ENCODE measurements around the gene ACSF2.

The ACSF2 gene

DNA sequence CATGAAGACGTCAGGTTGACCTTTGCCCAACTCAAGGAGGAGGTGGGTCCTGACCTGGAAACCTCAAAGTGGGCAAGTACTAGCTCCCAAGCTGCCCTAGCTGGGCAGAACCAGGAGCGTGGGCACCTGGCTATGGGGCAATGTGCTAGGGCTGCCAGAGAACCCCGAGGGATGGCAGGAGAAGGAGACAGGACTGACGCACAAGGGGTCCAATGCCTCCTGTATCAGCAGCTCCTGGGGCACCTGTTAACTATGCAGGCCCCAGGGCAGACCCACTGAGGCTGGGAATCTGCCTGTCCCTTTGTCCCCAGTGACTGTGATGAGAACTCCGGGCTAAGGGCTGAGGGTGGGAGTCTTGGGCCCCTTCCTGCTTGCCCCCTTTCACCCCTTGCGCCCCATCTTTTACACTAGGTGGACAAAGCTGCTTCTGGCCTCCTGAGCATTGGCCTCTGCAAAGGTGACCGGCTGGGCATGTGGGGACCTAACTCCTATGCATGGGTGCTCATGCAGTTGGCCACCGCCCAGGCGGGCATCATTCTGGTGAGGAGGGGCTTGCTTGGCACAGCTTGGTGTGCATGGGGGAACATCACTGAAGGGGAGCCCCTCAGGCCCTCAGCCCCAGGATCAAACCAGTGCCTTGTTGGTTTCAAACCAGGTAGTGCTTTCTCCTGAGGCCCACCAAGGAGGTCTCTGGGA, 35.0 kb downstream of the ACSF2 start:
- H3K4me3 ChIP-seq (ENCODE audit: low read length): no peak overlapping the region
- TF ChIP-seq, protein P1, sequence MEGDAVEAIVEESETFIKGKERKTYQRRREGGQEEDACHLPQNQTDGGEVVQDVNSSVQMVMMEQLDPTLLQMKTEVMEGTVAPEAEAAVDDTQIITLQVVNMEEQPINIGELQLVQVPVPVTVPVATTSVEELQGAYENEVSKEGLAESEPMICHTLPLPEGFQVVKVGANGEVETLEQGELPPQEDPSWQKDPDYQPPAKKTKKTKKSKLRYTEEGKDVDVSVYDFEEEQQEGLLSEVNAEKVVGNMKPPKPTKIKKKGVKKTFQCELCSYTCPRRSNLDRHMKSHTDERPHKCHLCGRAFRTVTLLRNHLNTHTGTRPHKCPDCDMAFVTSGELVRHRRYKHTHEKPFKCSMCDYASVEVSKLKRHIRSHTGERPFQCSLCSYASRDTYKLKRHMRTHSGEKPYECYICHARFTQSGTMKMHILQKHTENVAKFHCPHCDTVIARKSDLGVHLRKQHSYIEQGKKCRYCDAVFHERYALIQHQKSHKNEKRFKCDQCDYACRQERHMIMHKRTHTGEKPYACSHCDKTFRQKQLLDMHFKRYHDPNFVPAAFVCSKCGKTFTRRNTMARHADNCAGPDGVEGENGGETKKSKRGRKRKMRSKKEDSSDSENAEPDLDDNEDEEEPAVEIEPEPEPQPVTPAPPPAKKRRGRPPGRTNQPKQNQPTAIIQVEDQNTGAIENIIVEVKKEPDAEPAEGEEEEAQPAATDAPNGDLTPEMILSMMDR (conservative IDR thresholded peaks at IDR 0.05; ENCODE audit: low read depth, low read length): no peak
- DNase-seq (ENCODE audit: low read depth): no peak

DNA sequence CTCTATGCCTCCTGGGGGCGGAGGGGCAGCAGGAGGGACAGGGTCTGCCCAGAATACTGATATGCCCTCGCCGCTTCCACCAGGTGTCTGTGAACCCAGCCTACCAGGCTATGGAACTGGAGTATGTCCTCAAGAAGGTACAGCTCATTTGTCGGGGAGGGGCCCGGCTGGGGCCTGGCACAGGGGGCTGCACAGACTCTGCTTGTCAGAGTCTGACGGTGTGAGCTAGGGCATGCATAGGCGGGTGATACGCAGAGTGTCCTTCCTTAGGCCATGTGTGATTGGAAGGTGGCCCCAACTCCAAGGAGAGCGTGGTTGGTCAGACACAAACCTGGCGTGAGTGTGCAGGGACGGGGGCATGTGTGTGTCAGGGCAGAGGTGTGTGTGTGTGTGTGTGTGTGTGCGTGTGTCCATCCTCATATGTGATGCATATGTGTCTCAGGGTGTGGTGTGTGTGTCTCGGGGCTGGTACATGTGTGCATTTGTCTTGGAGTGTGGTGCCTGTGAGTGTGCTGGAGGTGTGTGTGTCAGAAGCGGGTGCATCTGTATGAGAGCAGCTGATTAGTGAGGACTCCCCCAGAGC, 35.6 kb downstream of the ACSF2 start:
- no peak for DNase-seq (ENCODE audit: low read depth)
- no peak overlapping the region for H3K4me3 ChIP-seq (ENCODE audit: low read length)
- TF ChIP-seq, protein P1 (conservative IDR thresholded peaks at IDR 0.05; ENCODE audit: low read depth, low read length): no peak

GRCh38 chr17:50462446-50462845, 36.4 kb downstream of the ACSF2 start:
- H3K4me3 ChIP-seq (ENCODE audit: low read length): no peak overlapping the region
- DNase-seq (ENCODE audit: low read depth): no peak
- TF ChIP-seq, protein P1 (conservative IDR thresholded peaks at IDR 0.05; ENCODE audit: low read depth, low read length): no peak

DNA sequence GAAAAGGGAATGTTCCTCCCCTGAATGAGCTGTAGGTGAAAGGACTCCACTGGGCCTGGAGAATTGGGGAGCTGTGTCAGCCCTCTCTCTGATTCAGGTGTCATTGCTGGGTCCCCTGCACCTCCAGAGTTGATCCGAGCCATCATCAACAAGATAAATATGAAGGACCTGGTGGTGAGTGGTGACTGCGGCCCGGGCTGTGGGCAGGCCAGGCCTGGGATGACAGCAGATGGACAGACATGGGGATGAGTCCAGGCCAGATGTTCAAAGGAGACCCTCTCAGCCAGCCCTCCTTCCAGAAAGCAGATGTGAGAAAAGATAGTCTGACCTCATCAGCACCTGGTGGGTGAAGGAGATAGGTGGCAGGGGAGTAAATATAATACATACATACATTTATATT, 38.1 kb downstream of the ACSF2 start:
- no peak overlapping the region for H3K4me3 ChIP-seq (ENCODE audit: low read length)
- no peak for DNase-seq (ENCODE audit: low read depth)
- TF ChIP-seq, protein P1 (conservative IDR thresholded peaks at IDR 0.05; ENCODE audit: low read depth, low read length): no peak

DNA sequence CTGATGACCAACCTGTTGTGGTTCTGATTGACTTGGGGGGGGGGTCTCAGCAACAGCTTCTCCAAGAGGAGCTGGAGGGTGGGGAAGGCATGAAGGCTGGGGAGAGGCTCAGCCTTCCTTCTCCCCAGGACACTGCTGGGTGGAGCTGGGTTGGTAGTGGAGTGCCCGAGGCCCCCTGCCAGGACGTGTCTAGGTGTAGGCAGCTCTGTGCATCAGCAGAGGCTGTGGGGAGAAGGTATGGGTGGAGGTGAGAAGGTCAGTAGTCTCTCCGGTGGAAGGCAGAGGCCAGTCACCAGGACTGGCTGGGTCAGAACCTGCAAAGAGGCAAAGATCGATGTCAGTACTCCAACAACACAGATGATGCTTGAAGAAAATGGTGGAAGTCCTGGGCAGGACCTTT, 38.7 kb downstream of the ACSF2 start:
- DNase-seq (ENCODE audit: low read depth): no peak
- TF ChIP-seq, protein P1 (conservative IDR thresholded peaks at IDR 0.05; ENCODE audit: low read depth, low read length): no peak
- no peak overlapping the region for H3K4me3 ChIP-seq (ENCODE audit: low read length)

DNA sequence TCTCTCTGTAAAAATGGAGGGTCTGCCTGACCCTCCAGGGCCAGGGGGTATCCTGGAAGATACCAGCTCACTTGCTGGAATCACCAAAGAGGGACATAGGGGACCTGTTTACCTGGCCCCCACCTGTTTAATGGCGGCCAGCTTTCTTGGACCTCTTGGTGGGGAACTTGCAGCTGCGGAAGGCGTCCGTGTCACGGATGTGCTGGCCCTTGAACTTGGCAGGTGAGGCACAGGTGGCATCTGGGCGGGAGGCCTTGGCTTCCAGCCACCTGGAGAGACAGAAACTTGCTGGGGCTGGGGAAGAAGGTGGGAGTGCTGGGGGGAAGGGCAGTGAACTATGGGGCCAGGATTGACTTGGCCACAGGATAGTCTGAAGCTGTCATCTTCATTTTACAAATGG, 39.2 kb downstream of the ACSF2 start:
- no peak overlapping the region for H3K4me3 ChIP-seq (ENCODE audit: low read length)
- no peak for DNase-seq (ENCODE audit: low read depth)
- TF ChIP-seq, protein P1 (conservative IDR thresholded peaks at IDR 0.05; ENCODE audit: low read depth, low read length): no peak

DNA sequence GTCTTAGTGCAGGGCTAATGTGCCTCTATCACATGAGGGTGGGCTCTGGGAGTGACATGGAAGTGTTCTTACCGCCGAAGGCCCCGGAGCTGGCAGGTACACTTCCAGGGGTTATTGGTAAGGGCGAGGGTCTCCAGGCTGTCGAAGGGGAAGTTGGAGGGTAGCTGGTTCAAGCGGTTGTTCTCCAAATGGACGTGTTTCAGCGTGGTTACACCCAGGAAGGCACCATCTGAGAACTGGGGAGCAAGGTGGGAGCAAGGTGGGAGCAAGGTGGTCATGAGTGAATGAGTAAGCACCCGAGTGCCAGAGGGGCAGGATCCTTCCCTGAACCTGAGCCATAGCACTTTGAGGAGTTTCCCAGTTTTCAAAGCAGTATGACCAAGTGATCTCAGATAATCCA, 39.6 kb downstream of the ACSF2 start:
- no peak for DNase-seq (ENCODE audit: low read depth)

More for the DNA sequence above, 39.6 kb downstream of the ACSF2 start:
- no peak overlapping the region for H3K4me3 ChIP-seq (ENCODE audit: low read length)
- TF ChIP-seq, protein P1 (conservative IDR thresholded peaks at IDR 0.05; ENCODE audit: low read depth, low read length): no peak
